Measurements from ENCODE around the gene TMOD4. TPM values are rescaled to one million over a fixed set of nuclear protein-coding genes. Genes with fewer than 3 reads are reported as not detected.

The TMOD4 gene
- total RNA-seq, 1 donor from 2014 or later = 0.46 TPM

GRCh38 chr1:151147665-151148064 is 28.1 kb downstream of the TMOD4 start:
- TF ChIP-seq CTCF (conservative IDR thresholded peaks at IDR 0.05; ENCODE audit: low read depth, low read length) = no peak

GRCh38 chr1:151147132-151147503 is 28.7 kb downstream of the TMOD4 start:
- no peak for DNase-seq (ENCODE audit: low read depth)
- H3K4me3 ChIP-seq (ENCODE audit: low read depth, low read length) = peak overlapping the region; percentile 67
- no peak for TF ChIP-seq CTCF (conservative IDR thresholded peaks at IDR 0.05; ENCODE audit: low read depth, low read length)

More at GRCh38 chr1:151147665-151148064, 28.1 kb downstream of the TMOD4 start:
- no peak overlapping the region for H3K4me3 ChIP-seq (ENCODE audit: low read depth, low read length)
- no peak for DNase-seq (ENCODE audit: low read depth)

GRCh38 chr1:151146412-151147131 is 29.2 kb downstream of the TMOD4 start, which contains the start of gene SEMA6C:
TSS of gene SEMA6C (minus strand) at chr1:151146631. CDS start at chr1:151142621, 4,010 bp downstream.
- DNase-seq (ENCODE audit: low read depth) = no peak
- no peak for TF ChIP-seq CTCF (conservative IDR thresholded peaks at IDR 0.05; ENCODE audit: low read depth, low read length)
- peak within 1 kb of the TSS; percentile 67 for H3K4me3 ChIP-seq (ENCODE audit: low read depth, low read length)

- DNase-seq (ENCODE audit: low read depth) = no peak
- TF ChIP-seq CTCF (conservative IDR thresholded peaks at IDR 0.05; ENCODE audit: low read depth, low read length) = no peak
- H3K4me3 ChIP-seq (ENCODE audit: low read depth, low read length) = peak overlapping the region; percentile 67
These were observed 29.7 kb downstream of the TMOD4 start for GRCh38 chr1:151146072-151146411.

- H3K4me3 ChIP-seq (ENCODE audit: low read depth, low read length) = peak overlapping the region; percentile 67
- DNase-seq (ENCODE audit: low read depth) = no peak
- no peak for TF ChIP-seq CTCF (conservative IDR thresholded peaks at IDR 0.05; ENCODE audit: low read depth, low read length)
These were observed 30.3 kb downstream of the TMOD4 start for GRCh38 chr1:151145304-151146071.

- DNase-seq (ENCODE audit: low read depth) = no peak
- no peak for TF ChIP-seq CTCF (conservative IDR thresholded peaks at IDR 0.05; ENCODE audit: low read depth, low read length)
- no peak overlapping the region for H3K4me3 ChIP-seq (ENCODE audit: low read depth, low read length)
These were observed 31.1 kb downstream of the TMOD4 start for GRCh38 chr1:151144474-151145303.

Data from epithelial cell of proximal tubule (primary cell).